HG03571 (cell line): Measurements from ENCODE around the gene CYTH1.

Experiments
- ATAC-seq: cut with Tn5 transposase; IDR thresholded peaks from one replicate; pipeline ENCODE4 v1.9.1; 2021; ENCODE audit not compliant: unreplicated experiment

Gene CYTH1

GRCh38 chr17:78696016-78696982 lies 85.8 kb downstream of the CYTH1 start:
- ATAC-seq, result no peak

GRCh38 chr17:78694805-78695531 lies 87.1 kb downstream of the CYTH1 start:
- no peak for ATAC-seq

DNA sequence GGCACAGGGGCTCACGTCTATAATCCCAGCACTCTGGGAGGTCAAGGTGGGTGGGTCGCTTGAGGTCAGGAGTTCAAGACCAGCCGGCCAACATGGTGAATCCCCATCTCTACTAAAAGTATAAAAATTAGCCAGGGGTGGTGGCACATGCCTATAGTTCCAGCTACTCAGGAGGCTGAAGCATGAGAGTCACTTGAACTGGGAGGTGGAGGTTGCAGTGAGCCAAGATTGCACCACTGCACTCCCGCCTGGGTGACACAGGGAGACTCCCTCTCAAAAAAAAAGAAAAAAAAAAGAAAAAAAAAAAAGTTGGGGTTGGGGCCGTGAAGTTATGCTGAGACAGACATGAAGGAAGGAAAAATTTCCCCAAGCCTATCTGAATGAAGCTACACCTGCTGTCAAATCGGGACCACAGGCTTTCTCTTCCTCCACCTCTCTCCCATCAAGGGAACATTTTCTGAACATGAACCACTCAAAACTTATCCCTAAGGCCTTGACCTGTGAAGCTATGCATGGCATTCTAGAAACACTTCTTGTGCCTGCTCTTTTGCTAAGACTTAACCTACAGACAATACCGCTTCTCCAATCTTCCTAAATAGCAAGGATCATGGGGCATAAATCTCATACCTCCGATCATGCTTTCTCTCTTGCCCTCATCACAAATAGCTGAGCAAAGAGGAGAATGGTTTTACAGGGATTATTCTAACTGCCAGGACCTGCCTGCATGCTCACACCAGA lies 88.6 kb downstream of the CYTH1 start:
- ATAC-seq, result no peak

DNA sequence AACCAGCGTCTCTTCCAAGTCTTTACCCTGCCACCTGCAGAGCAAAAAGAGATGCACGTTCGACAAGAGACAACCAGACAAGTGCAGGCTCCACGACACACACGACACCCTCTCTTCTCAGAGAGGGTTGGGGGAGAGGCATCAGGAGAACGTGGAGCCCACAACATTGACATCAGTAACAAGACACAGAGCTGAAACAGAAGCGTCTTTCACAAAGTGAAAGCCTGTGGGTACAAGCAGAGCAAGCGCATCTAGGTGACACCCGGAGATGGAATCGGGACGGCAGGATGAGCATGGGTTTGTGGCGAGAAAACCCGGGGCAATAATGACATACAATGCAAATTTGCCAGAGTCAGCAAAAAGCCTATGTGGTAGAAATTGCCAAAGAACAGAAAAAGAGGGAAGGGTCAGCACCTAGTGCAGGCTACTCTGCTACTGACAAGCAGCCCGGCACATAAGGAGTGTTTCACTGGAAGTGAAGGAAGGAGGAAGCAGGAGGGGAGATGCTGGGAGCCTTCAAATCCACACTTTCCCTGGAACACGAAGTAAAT lies 89.5 kb downstream of the CYTH1 start:
- ATAC-seq, result no peak

DNA sequence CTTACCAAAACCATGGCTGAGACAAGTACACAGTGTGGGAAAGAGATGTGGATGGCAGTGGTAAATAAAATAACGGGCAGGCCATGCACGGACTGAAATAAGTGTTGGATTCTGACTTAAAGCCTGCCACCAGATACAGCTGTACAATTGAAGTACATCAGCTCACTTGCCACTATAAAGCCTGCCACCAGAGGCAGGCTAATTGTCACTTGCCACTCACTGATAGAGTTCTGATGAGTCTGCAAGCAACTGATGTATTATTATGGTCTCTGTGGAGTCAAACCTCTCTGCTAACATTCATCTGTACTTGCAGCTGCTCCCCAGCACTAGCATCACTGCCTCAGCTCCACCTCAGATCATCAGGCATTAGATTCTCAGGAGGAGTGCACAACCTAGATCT lies 93.0 kb downstream of the CYTH1 start:
- ATAC-seq, result no peak

- no peak for ATAC-seq
These were observed 94.1 kb downstream of the CYTH1 start for GRCh38 chr17:78687944-78688343.

DNA sequence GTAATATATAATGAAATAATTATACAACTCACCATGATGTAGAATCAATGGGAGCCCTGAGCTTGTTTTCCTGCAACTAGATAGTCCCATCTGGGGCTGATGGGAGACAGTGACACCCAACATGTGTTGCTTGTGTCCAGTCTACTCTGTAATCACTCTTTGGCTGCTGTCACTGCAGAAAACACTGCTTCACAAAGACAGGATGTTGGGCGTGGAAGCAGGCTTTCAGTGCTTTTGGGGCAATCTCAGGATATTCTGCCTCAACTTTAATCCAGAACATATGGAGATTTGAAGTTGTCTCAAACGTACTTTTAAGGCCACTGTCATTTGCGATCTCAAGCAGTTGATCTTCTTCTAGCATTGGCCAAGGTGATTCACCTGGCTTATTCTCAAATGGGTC lies 94.9 kb downstream of the CYTH1 start:
- ATAC-seq, result no peak

- ATAC-seq, result no peak
These were observed 98.0 kb downstream of the CYTH1 start for GRCh38 chr17:78684026-78684425.

- no peak for ATAC-seq
These were observed 98.6 kb downstream of the CYTH1 start for GRCh38 chr17:78683408-78683961.

- ATAC-seq, result no peak
These were observed 99.7 kb downstream of the CYTH1 start for GRCh38 chr17:78682363-78682762.

DNA sequence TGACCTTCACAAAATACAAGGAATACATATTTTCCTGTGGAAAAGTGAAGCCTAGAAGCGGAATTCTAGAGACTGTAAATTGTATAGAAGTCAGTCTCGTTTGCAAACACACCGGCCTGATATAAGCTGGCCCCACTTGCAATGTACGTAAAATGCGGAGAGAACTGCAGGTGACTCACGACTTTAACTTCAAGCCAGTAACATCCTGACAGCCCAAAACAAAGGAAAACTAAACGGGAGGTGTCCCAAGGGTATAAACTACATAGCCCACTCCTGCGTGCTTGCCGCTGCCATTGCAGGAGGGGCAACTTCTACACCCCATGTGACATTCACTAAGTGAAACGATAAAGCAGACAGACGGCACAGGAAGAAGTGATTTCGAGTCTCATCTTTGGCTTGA lies 101.6 kb downstream of the CYTH1 start:
- ATAC-seq, result no peak

GRCh38 chr17:78679495-78680395 lies 102.3 kb downstream of the CYTH1 start:
- no peak for ATAC-seq

DNA sequence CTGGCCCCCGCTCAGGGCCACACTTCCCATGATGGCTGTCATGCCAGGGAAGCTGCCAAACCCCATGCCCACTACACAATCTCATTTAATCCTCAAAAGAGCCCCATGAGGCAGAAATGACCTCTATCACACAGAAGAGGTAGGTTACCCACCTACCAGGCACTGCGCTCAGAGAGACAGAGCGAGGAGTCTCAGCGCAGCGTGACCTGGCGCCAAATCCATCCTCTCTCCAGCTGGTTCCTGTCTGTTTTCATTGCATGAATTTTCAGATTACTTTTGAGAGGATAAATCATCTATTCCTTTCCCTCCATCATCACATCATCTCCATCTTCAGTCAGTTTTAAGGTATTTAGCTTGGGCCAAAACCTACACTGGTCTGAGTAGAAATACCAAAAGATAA lies 103.4 kb downstream of the CYTH1 start:
- ATAC-seq, result no peak

GRCh38 chr17:78678222-78678557 lies 103.9 kb downstream of the CYTH1 start:
- ATAC-seq, result no peak

GRCh38 chr17:78677303-78678221 lies 104.5 kb downstream of the CYTH1 start:
- ATAC-seq, result no peak

GRCh38 chr17:78676412-78677302 lies 105.4 kb downstream of the CYTH1 start:
- no peak for ATAC-seq

- ATAC-seq, result no peak
These were observed 106.2 kb downstream of the CYTH1 start for GRCh38 chr17:78675836-78676235.

DNA sequence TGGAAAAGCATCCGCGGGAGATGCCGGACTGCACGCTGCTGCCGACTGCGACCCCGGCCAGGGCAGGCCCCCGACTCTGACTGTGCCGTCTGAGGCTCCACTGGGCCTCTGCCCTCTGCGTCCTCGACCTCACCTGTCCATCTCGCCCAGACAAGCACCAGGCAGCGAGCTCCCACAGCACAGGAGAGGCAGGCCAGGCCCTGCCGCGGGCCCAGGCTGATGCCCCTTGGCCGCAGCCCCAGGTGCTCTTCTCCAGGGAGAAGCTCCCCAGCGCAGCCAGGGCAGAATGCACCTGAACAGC lies 106.8 kb downstream of the CYTH1 start:
- ATAC-seq, result no peak
